G401.6 (cell line): ENCODE measurements around the gene MORN1.
A peak's percentile ranks its signal among the peaks of the same experiment; 100 is the strongest.
"Not testable (repeated sequence)": the region's sequence is repeated elsewhere in the genome, so short reads cannot be mapped to it uniquely, and the experiment has no call there.

ENCODE experiments used
- FAIRE-seq: peaks from 2 replicates; lab custom pipeline; 2012; peaks lifted over from hg19 to GRCh38; lab: Jason Lieb, UNC

MORN1 gene

GRCh38 chr1:2391041-2391930 is at the start of gene MORN1, which contains the start of gene RER1:
Gene MORN1 (minus strand): TSS chr1:2391554. CDS start chr1:2391533, 21 bp downstream.
Gene RER1 (plus strand): TSS chr1:2391841. CDS start chr1:2395791, 3,950 bp downstream.
- FAIRE-seq: peak; percentile 97

DNA sequence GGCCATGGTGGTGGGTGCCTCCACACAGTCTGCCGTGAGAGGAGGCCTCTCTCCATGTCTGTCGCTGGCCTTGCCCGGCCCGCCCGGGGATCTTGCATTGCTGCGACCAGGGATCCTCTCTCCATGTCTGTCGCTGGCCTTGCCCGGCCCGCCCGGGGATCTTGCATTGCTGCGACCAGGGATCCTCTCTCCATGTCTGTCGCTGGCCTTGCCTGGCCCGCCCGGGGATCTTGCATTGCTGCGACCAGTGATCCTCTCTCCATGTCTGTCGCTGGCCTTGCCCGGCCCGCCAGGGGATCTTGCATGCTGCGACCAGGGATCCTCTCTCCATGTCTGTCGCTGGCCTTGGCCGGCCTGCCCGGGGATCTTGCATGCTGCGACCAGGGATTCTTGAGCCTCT is 49.0 kb upstream of the MORN1 start:
- FAIRE-seq: not testable (repeated sequence)

- FAIRE-seq: no peak
Measured at GRCh38 chr1:2439369-2439768, 48.0 kb upstream of the MORN1 start.

DNA sequence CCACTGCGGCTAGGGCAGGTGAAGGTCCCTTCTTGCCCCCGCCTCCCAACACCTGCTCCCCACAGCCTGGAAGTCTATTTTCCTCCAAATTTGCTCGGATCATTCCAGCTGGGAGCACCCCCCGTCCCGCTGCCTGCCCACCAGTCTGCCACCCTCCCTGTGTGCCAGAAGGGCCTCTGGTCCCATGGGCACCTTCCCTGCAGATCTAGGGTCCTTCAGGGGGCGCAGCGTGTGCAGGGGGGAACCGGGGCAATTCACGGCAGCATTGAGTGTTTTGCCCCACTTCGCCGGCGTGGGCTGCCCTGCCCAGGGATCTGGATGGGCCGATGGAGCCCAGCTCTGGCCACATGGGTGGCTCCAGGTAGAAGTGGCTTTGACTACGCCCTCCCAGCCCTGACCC is 47.3 kb upstream of the MORN1 start:
- FAIRE-seq: no peak

DNA sequence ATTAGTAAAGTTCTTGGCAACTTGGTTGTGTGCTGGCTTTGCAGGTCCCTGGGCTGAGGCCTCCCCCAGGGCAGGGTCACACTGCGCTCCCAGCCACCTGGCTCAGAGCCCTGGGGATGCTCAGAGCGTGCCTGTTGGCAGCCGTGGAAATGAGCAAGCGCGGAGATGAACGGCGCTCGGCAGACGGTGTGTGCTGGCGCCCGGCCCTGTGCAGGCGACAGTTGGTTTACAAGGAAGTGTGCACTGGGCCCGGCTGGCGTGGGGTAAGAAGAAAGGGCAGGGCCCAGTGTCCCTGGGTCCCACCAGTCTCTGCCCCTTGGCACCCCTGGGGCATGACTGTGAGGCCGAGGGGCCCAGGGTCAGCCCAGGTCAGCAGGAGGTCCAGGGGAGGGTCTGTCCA is 46.7 kb upstream of the MORN1 start:
- no peak for FAIRE-seq

DNA sequence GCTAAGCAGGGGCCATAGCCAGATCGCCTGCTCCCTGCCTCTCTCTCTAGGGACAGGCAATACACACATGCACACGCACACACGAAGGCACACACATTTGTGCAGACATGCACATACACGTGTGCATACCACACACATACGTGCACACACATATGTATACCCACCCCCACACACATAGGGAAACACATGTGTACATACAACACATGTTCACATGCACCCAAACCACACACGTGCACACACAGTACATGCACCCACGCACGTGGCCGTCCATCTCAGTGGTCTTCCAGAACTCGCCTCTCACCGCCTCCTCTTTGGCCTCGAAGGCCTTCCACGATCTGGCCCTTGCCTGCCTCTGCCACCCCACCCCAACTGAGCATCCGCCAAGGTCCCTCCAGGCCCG is 46.3 kb upstream of the MORN1 start:
- no peak for FAIRE-seq

- FAIRE-seq: no peak
Measured at GRCh38 chr1:2436876-2437275, 45.5 kb upstream of the MORN1 start.

- no peak for FAIRE-seq
Measured at GRCh38 chr1:2435746-2436355, 44.5 kb upstream of the MORN1 start.

- no peak for FAIRE-seq
Measured at GRCh38 chr1:2435091-2435490, 43.7 kb upstream of the MORN1 start.

GRCh38 chr1:2433936-2434655 is 42.7 kb upstream of the MORN1 start:
- FAIRE-seq: no peak

- no peak for FAIRE-seq
Measured at GRCh38 chr1:2433196-2433595, 41.8 kb upstream of the MORN1 start.

DNA sequence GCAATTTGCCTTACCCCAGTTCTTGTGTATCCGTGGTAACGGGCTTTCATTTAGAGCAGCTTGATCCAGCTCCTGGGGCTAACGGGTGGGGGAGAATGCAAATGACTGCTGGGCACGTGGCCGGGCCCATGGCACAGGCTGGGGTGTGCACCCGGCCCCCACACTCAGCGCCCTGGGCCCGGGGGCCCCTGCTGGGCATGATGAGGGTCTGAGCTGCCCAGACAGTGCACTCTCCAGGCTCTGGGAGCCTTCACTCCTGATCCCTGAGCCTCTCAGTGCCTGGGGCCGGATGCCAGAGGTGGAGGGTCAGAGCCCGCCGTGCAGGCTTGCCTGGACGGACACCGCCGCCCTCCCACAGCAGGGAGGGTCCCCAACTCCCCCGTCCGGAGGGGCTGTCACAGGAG is 41.1 kb upstream of the MORN1 start:
- no peak for FAIRE-seq

DNA sequence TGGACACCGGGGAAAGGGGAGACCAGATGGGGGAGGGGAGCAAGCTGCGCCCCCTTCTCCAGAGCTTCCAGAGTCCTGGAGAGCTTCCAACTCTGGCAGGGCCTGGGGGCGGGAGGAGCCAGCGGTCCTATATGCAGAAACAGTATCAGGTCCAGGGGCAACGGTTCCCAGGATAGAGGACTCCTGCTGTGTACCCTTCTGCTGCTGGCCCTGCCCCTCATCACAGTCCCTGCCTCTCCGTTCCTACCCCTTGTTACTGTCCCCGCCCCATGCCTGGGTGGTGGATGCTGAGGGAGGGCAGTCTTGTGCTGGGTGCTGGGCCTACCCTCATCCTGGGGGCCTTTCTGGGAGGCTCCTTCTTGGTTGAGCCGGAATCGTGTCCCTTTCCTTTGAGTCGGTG is 40.2 kb upstream of the MORN1 start:
- FAIRE-seq: no peak

DNA sequence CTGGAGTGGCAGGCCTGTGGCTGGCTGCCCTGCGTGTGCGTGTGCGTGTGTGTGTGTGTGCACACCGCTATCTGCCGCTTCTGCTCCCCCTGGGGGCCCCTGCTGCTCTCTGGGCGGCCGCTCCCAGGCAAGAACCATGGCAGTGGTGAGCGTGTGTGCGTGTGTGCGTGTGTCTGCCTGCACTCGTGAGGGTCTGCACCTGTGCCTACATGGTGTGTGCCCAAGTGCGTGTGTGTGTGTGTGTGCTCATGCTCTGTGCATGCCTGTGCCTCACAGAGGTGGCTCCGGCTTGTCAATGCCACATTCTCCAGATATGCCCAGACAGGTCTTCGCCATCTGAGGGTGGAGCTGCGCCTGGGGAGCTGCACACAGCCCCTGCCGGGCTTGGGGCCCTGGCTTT is 39.7 kb upstream of the MORN1 start:
- FAIRE-seq: no peak

GRCh38 chr1:2430592-2430973 is 39.2 kb upstream of the MORN1 start:
- FAIRE-seq: no peak

DNA sequence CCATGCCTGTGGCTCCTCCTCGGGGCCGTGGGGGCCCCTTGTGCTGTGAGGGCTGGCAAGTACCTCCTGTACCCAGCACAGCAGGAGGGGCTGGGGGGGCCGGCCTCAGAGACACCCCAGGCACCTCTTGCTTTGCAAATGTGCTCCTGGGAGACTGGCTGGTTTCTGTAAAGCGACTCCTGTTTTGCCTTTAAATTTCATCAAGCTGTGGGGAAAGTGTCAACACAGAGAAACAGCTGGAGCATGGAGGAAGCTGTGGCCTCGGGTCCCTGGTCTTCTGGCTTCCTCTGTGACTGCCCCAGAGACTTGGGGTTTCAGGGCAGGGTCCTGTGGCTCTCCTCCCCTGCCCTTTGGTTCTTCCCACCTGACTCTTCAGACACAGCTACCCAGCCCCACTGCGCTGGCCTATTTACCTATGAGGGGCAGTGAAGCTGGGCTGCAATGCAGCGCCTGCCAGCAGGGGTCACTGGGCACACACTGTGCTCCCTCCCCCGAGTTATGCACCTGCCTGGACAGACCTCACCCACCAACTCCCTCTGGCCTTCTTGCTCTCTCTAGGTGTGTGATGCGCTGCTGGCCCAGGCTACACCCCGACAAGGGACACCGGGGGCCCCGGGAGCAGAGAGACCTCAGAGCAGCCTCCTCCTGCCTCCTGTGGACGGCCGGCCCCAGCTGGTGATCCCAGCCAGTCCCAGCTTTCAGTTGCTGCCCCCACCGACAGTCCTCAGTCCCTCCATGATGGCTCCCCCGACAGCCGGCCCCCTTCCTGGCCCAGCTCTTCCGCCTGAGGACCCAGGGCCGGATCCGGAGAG is 38.6 kb upstream of the MORN1 start:
- FAIRE-seq: no peak

DNA sequence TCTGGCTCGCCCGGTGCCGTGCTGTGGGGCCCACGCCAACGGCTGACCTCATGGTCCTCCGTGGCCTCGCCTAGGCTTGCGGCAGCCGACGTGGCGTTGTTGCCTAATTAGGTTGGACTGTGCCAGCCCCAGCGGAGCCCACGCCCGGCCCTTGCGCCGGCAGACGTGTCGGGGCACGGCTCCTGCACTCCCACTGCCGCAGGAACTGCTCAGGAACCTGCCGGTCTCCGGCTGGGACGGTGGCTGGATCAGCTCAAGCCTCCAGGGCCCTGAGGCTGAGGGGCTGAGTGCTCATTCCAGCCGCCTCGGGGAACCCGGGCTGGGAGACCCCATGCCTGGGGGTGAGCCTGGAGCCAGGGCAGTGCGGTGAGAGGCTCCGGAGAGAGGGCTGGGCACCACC is 37.1 kb upstream of the MORN1 start:
- FAIRE-seq: no peak

DNA sequence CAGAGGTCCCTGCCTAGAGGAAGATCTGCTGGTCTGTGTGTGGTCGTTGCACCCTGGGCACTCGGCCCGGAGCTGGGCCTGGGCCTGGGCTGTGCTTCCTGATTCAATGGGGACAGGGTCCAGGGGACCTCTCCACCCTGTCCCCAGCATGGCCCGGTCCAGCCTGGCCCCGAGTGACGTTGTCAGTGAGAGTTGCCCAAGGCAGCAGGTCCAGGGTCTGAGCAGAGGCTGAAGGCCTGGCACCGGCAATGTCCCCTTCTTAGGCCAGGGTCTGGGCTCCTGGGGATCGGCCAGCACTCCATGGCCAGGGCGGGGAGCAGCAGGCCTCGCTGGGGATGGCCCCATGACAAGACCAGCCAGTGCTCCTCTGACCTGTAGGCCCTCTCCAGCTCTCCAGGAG is 36.6 kb upstream of the MORN1 start:
- FAIRE-seq: no peak

DNA sequence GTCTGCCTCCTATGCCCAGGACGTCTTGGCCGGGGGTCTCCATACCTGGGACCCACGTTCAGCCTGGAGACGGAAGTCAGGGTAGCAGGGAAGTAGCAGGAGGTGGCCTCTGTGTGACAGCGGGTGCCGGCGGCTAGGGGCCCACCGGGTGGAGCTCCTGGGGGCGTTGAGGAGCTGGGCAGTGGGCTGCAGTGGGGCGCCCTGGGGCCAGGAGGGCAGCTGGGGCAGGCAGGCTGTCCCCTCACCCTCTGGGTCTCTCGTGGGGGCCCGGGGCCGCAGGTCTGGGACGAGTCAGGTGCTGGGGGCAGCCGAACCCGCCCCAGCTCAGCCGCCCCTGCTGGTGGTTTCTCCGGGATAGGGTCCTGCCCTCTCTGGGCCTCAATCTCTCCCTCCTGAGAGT is 35.7 kb upstream of the MORN1 start:
- FAIRE-seq: no peak

GRCh38 chr1:2426540-2426939 is 35.2 kb upstream of the MORN1 start:
- FAIRE-seq: no peak

DNA sequence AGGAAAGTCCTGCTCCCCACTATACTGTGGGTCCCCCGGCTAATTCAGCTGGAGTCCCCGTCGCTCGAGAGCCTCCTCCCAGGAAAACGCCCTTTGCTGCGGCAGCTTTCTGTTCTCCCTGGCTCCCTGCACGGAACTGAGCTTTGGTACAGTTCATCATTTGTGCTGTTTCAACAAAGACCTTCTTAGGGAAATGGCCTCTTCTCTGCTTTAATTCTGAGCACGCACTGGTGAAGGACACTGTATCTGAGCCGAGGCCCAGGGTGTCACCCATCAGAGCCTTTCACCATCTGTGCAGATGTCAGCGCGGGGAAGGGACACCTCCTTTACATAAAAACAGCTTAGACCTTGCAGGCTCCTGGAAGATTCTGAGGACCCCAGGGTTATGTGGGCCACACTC is 34.5 kb upstream of the MORN1 start:
- no peak for FAIRE-seq

DNA sequence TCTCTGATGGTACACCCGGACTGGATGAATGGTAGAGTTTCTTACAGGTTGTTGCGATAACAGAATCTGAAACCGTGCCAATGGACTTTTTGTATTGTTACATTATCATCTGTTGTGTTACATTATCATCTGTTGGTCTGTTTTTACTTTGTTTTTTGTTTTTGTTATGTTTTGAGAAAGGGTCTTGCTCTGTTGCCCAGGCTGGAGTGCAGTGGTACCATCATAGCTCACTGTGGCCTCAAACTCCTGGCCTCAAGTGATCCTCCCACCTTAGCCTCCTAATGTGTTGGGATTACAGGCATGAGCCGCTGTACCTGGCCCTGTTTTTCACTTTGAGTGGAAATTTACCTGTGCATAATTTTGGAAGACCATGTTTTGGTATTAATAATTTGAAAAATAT is 31.2 kb upstream of the MORN1 start:
- FAIRE-seq: no peak
